Suppressor macrophage treated with lipopolysaccharide for 1 hour (primary cell): ENCODE measurements around the gene LHB.
"Not testable (repeated sequence)": the region's sequence is repeated elsewhere in the genome, so short reads cannot be mapped to it uniquely, and the experiment has no call there.

ENCODE experiments used
- DNase-seq, 3 donors: peaks; one replicate each; pipeline ENCODE4 v3.0.0-alpha.2; 2020 to 2022

LHB gene

GRCh38 chr19:49017041-49017665, at the start of gene LHB:
Gene LHB (minus strand): TSS chr19:49017091. CDS start chr19:49017081, 10 bp downstream.
- no peak for DNase-seq

- no peak for DNase-seq
Measured at GRCh38 chr19:49065905-49066512, 49.1 kb upstream of the LHB start.

GRCh38 chr19:49064768-49065611, 48.1 kb upstream of the LHB start, which contains the start of gene NTF4:
Gene NTF4 (minus strand): TSS chr19:49064818. CDS start chr19:49061997, 2,821 bp downstream.
- DNase-seq: no peak

GRCh38 chr19:49064029-49064629, 47.2 kb upstream of the LHB start:
- no peak for DNase-seq

- no peak for DNase-seq
Measured at GRCh38 chr19:49061445-49061844, 44.6 kb upstream of the LHB start.

GRCh38 chr19:49061000-49061399, 44.1 kb upstream of the LHB start:
- DNase-seq: no peak

- no peak for DNase-seq
Measured at GRCh38 chr19:49059053-49059452, 42.2 kb upstream of the LHB start.

- no peak for DNase-seq
Measured at GRCh38 chr19:49058562-49058961, 41.7 kb upstream of the LHB start.

GRCh38 chr19:49057636-49058234, 40.8 kb upstream of the LHB start, which contains the start of gene CGB7:
Gene CGB7 (minus strand): TSS chr19:49057749. CDS start chr19:49055375, 2,374 bp downstream.
- DNase-seq: peak; percentile 60 to 79 (median 71)

GRCh38 chr19:49056902-49057596, 40.2 kb upstream of the LHB start:
- DNase-seq: peak in 1 of 3 donors; percentile 22

- peak; percentile 48 to 86 (median 69) for DNase-seq
Measured at GRCh38 chr19:49056101-49056901, 39.4 kb upstream of the LHB start.

GRCh38 chr19:49050376-49051033, 33.6 kb upstream of the LHB start:
- not testable (repeated sequence) for DNase-seq

- not testable (repeated sequence) for DNase-seq
Measured at GRCh38 chr19:49049834-49050233, 32.9 kb upstream of the LHB start.

- DNase-seq: not testable (repeated sequence)
Measured at GRCh38 chr19:49049011-49049410, 32.1 kb upstream of the LHB start, which contains the start of gene CGB8. Gene CGB8 (minus strand): TSS chr19:49049111. CDS start chr19:49048739, 372 bp downstream.

- DNase-seq: not testable (repeated sequence)
Measured at GRCh38 chr19:49043548-49043947, 26.7 kb upstream of the LHB start, which contains the start of gene CGB5. Gene CGB5 (plus strand): TSS chr19:49043848. CDS start chr19:49044210, 362 bp downstream.

- not testable (repeated sequence) for DNase-seq
Measured at GRCh38 chr19:49042666-49043065, 25.8 kb upstream of the LHB start.

GRCh38 chr19:49042177-49042576, 25.3 kb upstream of the LHB start:
- DNase-seq: no peak

- not testable (repeated sequence) for DNase-seq
Measured at GRCh38 chr19:49039736-49040135, 22.8 kb upstream of the LHB start.

- DNase-seq: not testable (repeated sequence)
Measured at GRCh38 chr19:49038557-49039276, 21.8 kb upstream of the LHB start.
